Hematopoietic multipotent progenitor cell treated with erythropoietin and hydrocortisone succinate and interleukin-3 and kit ligand, for 6 days (in vitro differentiated cells): ENCODE data around the gene TROAP.
"Not testable (repeated sequence)": the region's sequence is repeated elsewhere in the genome, so short reads cannot be mapped to it uniquely, and the experiment has no call there.

Experiments
- DNase-seq: peaks from one replicate; pipeline ENCODE4 v3.0.0-alpha.2; 2015

Gene TROAP

DNA sequence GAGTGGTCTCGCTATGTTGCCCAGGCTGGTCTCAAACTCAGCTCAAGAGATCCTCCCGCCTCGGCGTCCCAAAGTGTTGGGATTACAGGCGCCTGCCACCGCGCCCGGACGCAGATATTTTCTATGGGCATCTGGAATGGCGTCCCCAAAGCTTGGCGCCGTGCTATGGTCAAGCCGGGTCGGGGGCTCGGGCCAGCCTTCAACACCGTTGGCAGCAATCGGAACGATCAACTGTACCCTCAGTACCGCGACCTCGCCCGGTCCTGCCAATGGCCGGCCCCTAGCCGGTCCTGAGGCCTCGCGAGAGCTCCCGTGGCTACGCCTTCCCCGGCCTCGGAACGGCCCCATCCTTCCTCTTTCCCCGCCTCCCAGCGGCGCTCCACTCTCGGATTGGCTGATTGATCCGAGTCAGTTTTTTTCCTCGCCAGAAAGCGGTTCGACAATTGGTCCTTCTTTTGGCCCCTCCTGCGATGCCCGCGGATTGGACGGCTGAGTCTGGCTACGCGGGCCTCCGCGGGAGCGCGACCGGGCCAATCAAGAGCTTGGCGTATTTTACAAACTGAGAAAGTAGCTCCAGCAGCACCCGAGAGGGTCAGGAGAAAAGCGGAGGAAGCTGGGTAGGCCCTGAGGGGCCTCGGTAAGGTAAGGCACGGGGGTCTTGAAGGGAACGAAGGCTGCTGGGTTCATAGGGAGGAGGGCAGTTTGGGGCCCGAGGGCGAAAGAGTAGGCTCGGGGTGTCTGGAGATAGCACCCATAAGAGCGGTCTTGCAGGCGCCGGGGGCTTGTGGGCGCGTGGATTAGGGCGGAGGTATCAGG lies at the start of gene TROAP:
Gene TROAP (plus strand): TSS at position 548 of the 816 bp plus-strand sequence. CDS start 354 bp downstream, outside the sequence.
- DNase-seq = peak; percentile 99

GRCh38 chr12:49273726-49274395 lies 49.2 kb upstream of the TROAP start:
- no peak for DNase-seq

GRCh38 chr12:49274396-49275069 lies 48.5 kb upstream of the TROAP start:
- DNase-seq = peak; percentile 29

GRCh38 chr12:49276304-49277290 lies 46.5 kb upstream of the TROAP start:
- no peak for DNase-seq

DNA sequence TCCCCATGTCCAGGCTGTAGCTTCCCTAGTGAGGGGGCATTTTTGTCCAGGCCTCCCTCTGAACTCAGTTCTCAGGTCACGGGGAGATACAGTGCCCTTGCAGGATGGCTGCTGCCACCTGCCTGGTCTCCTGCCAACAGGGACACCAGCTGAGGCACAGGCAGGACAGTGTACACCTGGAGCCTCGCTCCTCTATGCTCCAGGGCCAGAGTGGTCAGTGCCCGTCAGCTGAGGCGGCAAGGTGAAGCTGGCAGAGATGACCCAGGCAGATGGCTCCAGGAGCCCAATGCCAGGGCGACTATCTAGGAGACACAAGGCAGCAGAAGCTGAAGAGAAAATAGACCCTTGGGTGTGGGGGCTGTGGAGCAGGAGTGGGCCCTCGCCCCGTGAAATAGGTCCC lies 45.6 kb upstream of the TROAP start:
- no peak for DNase-seq

DNA sequence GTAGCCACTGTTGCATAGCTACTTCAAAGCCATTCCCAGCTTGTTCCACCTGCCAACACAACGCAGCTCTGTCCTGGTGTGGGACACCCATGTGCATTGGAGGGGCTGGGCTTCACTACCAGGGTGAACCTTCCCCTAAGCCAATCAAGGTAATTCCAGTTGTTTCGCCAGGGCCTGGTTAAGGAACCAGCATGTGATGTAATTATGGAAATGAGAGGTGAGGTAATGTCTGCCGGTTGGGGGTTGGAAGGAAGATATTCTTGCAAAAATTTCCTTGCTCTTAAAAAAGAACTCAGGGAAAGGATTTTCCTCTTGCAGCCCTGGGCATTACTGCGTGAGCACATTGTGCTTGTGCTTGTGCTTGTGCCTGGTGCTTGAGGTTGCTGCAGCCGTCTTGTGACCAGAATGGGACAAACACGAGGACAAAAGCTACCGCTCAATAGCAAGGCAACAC lies 43.3 kb upstream of the TROAP start:
- DNase-seq = no peak

DNA sequence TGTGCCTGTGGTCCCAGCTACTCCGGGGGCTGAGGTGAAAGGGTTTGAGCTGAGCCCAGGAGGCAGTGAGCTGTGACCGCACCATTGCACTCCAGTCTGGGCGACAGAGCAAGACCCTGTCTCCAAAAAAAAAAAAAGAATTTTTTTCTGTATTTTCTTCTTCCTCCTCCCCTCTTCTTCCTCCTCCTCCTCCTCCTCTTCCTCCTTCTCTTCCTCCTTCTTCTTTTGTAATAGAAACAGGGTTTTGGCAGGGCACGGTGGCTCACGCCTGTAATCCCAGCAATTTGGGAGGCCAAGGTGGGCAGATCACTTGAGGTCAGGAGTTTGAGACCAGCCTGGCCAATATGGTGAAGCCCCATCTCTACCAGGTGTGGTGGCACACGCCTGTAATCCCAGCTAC lies 42.5 kb upstream of the TROAP start:
- not testable (repeated sequence) for DNase-seq

DNA sequence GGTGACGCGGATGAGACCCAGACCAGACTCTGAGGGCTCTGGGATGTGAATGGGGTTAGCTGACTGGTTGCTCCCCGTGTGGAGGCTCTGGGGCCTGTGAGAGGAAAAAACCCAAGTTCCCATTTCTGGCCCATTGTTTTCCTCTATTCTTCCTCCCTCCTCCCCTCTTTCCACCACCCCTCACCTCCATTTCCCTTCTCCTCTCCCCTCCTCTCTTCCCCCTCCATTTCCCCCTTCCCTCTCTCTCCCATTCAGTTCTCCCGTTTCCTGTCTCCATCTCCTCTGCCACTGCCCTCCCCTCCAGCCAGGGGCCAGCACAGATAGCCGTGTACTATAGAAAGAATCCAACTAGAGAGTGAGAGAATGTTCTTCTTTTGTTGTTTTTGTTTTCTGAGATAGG lies 40.8 kb upstream of the TROAP start:
- DNase-seq = no peak

- DNase-seq = not testable (repeated sequence)
Measured at GRCh38 chr12:49282740-49283375, 40.2 kb upstream of the TROAP start.

- DNase-seq = no peak
Measured at GRCh38 chr12:49283541-49284429, 39.3 kb upstream of the TROAP start.

DNA sequence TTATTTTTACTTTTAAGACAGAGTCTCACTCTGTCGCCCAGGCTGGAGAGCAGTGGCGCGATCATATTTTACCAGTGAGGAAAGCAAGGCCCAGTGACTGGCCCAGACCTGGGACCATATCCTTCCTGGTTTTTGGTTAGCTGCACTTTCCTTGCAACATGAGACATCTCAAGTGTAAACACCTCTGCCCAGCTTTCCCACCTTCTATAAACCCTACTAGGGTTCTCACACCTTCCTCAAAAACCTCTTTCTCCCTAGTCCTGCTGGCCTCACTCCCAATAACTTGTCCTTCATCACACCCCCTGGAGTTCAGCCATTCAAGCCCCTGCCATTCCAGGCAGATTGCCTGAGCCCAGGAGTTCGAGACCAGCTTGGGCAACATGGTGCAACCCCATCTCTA lies 38.4 kb upstream of the TROAP start:
- DNase-seq = no peak

DNA sequence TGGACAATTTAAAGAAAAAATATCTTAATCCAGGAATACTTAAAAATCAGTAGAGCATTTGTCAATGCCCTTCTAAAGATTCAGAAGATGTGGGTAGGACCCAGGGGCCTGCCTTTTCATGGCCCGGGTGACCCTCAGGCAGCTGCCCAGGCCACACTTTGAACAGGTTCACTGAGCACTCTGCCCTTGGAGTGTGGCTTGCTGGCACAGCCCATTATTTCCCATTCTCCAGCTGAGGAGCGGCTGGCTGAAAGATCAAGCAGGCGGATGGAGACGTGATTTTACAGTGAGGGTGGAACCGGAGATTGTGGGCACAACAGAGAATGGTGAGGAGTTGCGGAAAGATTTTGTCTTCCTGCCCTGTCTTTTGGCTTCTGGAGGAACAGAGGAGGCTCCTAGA lies 35.2 kb upstream of the TROAP start:
- DNase-seq = no peak

DNA sequence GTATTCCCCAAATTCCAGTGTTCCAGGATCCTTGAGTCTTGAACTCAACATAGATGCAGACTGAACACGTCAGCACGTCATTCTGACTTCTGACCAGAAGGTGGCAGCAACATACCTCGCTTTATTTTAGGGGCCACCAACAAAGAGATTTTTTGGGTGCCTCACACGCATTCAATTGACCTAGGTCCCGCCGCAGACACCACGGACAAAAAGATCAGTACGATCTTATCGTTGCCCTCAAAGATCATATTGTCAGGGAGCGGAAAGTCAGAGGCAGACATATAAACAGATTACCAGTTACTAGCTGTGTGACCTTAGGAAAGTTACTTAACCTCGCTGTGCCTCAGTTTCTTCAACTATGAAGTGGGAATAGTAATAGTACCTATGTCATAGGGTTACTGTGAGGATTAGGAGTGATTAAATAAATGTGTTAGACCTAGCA lies 34.6 kb upstream of the TROAP start:
- DNase-seq = peak; percentile 77

DNA sequence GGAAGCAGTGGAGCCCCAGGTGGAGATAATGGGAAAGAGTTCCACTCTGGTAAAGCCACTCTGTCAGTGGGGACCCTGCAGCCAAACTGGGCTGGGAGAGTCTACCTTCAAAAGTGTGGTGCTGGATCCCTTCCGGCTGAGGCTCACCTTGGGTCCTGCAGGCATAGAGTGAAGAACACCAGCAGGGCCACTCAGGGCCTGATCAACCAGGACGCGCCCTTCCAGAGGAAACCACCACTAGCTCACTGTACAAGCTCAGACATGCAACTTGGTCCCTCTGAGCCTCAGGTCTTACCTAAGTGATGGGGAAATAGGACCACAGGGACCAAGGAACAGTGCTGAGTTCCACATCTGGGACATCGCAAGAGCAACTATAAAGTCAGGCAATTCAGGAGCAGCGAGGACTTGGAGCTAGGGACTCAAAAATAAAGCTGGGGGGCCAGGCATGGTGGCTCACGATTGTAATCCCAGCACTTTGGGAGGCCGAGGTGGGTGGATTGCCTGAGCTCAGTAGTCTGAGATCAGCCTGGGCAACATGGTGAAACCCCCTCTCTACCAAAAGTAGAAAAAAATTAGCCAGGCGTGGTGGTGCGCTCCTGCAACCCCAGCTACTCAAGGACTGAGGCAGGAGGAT lies 34.0 kb upstream of the TROAP start:
- no peak for DNase-seq

GRCh38 chr12:49292729-49293055 lies 30.4 kb upstream of the TROAP start:
- DNase-seq = no peak

GRCh38 chr12:49293056-49293956 lies 29.7 kb upstream of the TROAP start:
- no peak for DNase-seq

DNA sequence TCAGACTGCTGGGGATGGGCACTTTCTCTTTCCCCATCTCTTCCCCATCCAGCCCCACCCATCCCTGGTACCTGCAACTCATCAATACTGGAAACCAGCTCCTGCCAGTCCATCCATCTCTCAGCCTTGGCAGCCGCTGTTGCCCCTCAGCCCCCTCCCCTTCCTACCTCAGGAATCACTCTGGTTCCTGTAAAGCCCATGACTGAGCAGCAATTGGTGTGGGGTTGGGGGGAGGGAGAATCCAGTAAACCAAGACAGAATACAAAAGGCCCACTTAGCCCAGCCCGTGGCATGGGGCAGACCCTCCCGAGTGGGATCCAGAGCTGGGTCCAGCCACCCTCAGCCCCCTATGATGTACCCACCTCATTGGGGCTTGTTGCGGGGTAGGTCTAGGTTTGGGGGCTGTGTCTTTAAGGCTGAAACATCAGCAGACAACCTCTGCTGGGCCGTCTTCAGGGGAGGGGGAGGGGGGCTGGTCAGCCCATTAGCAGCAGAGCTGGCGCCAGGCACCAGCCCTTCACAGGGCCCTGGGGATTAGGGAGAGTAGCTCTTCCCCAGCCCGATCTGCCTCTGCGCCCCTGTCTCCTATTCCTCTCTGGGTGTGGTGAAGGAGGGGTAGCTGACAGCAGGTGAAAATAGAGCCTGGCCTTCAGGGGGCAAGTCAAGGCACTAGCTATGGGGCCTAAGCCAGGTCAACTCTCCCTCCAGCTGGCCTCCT lies 28.8 kb upstream of the TROAP start:
- DNase-seq = no peak

DNA sequence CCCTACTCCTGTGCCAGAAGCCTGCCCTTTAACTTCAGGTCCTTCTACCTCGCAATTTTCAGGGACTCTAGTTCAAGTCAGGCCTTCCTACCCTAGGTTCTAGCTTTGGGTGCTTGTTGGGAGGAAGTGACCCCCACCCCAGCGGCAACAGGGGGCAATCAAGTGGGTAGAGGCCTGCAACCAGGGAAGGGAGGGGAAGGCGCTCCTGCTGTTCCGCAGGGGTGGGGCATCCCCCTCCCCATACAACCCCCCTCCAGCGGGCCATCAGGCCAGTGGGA lies 28.3 kb upstream of the TROAP start:
- no peak for DNase-seq
